Panc1 (cell line): ENCODE data around the gene DYNC2LI1. TPM values are rescaled to one million over a fixed set of nuclear protein-coding genes. Genes with fewer than 3 reads are reported as not detected.

ENCODE experiments used
- ATAC-seq: fragments of 200-7000 bp; cut with Tn5 transposase; 2 replicates; pipeline ENCODE4 v1.9.1; 2020; ENCODE audit warnings: mild to moderate bottlenecking, moderate library complexity
- BruUV-seq: library from RNA; stranded (reverse); fragments of 400-500 nt; replicated peaks from 2 replicates; lab custom pipeline; 2021; lab: Mats Ljungman, UMichigan
- CTCF ChIA-PET: fragments of 300-600 bp; sonication (Branson Sonifier 250); formaldehyde crosslinking; loops from one replicate; lab custom pipeline; 2022; ENCODE audit warnings: antibody characterized with exemption; lab: Charles Lee
- POLR2A ChIA-PET: fragments of 300-600 bp; sonication (Branson Sonifier 250); formaldehyde crosslinking; loops from one replicate; lab custom pipeline; 2022; ENCODE audit warnings: antibody characterized with exemption; lab: Charles Lee
- DNase-seq: peaks from one replicate; pipeline ENCODE4 v3.0.0-alpha.2; 2010; ENCODE audit warnings: low read depth, low spot score
- H3K27ac ChIP-seq: 2 replicates; pipeline ENCODE4 v1.5.1; 2011; ENCODE audit warnings: mild to moderate bottlenecking, low read length, inconsistent platforms
- H3K27me3 ChIP-seq: fragments of 200-500 bp; sonication (Bioruptor generic); 2 replicates; pipeline ENCODE4 v1.6.0; 2014; ENCODE audit warnings: low read length, inconsistent platforms; ENCODE audit not compliant: control insufficient read depth, insufficient read depth
- H3K36me3 ChIP-seq: fragments of 200-500 bp; sonication (Bioruptor generic); 2 replicates; pipeline ENCODE4 v1.5.1; 2014; ENCODE audit warnings: inconsistent platforms, mild to moderate bottlenecking, low read length, moderate library complexity; ENCODE audit not compliant: control insufficient read depth, insufficient read depth
- H3K4me1 ChIP-seq: 2 replicates; pipeline ENCODE4 v1.5.1; 2011; ENCODE audit warnings: inconsistent platforms, mild to moderate bottlenecking, low read length, moderate library complexity; ENCODE audit not compliant: control insufficient read depth, insufficient read depth
- H3K4me3 ChIP-seq, 2 experiments: 2 replicates each; pipeline ENCODE4 v1.5.1; 2011 to 2012; ENCODE audit warnings: low read depth in 2 of 2, low read length in 2 of 2, mild to moderate bottlenecking in 2 of 2, inconsistent platforms in 1 of 2, moderate library complexity in 1 of 2
- H3K9me3 ChIP-seq: fragments of 200-500 bp; sonication (Bioruptor generic); 2 replicates; pipeline ENCODE4 v1.5.1; 2014; ENCODE audit warnings: low read depth, mild to moderate bottlenecking, inconsistent platforms, low read length, moderate library complexity; ENCODE audit not compliant: control insufficient read depth, insufficient read depth
- CTCF ChIP-seq: fragments of 450-650 bp; IDR thresholded peaks from 2 replicates; pipeline ENCODE4 v1.5.1; 2017; ENCODE audit warnings: mild to moderate bottlenecking
- POLR2AphosphoS5 ChIP-seq: IDR thresholded peaks from 2 replicates; pipeline ENCODE4 v1.6.1; 2012; ENCODE audit warnings: mild to moderate bottlenecking, low read depth, low read length, moderate library complexity
- REST ChIP-seq, 2 experiments: IDR thresholded peaks; 2 replicates each; pipeline ENCODE4 v1.6.1; 2011 to 2012; ENCODE audit warnings: low read depth in 2 of 2, control low read depth in 1 of 2, low read length in 1 of 2, mild to moderate bottlenecking in 1 of 2, moderate library complexity in 1 of 2; ENCODE audit not compliant: insufficient read depth in 1 of 2
- SIN3A ChIP-seq: IDR thresholded peaks from 2 replicates; pipeline ENCODE4 v1.6.1; 2012; ENCODE audit warnings: low read depth, mild to moderate bottlenecking, low read length, moderate library complexity, borderline replicate concordance; ENCODE audit not compliant: insufficient read depth
- TCF7L2 ChIP-seq: IDR thresholded peaks from 2 replicates; pipeline ENCODE4 v1.6.1; 2011; ENCODE audit warnings: mild to moderate bottlenecking, low read depth, low read length, inconsistent platforms
- in situ Hi-C: cut with HindIII; loops from 2 replicates; pipeline ENCODE4 v1.10.0; 2016; ENCODE audit warnings: low sequenced_read_pairs, low pct_unique_long_range_greater_than_20kb
- intact Hi-C: fragments of 100-400 bp; cut with micrococcal nuclease; formaldehyde crosslinking; loops from one replicate; pipeline ENCODE4 v1.10.0; 2022; ENCODE audit not compliant: unreplicated experiment
- total RNA-seq: library from RNA; stranded (reverse); gene quantifications from one replicate; pipeline ENCODE4 v1.2.1, GENCODE V29; 2021; ENCODE audit not compliant: unreplicated experiment

DYNC2LI1 gene
- total RNA-seq, 1 experiment from 2014 or later: 8.5 TPM

GRCh38 chr2:43736637-43737036, 37.2 kb upstream of the DYNC2LI1 start:
- CTCF ChIA-PET: no interaction called here
- no peak overlapping the region for H3K4me3 ChIP-seq
- no peak for DNase-seq
- no peak for TF ChIP-seq CTCF
- TF ChIP-seq SIN3A: no peak
- no peak for TF ChIP-seq POLR2AphosphoS5
- no peak for TF ChIP-seq TCF7L2
- no peak for TF ChIP-seq REST (IDR thresholded peaks at IDR 0.05; ENCODE audit: insufficient read depth in 1 of 2, low read depth in 2 of 2, low read length in 1 of 2)
- no peaks in the 10 kb centered on the region for H3K27me3 ChIP-seq
- peaks cover 11% of the 10 kb centered on the region; the same call in 1 of the 2 replicates for H3K4me1 ChIP-seq
- H3K36me3 ChIP-seq: no peaks in the 10 kb centered on the region
- POLR2A ChIA-PET: no interaction called here
- intact Hi-C loops: no loop called here
- H3K27ac ChIP-seq: no peak overlapping the region
- H3K9me3 ChIP-seq: no peaks in the 10 kb centered on the region
- no TSS peak for BruUV-seq
- in situ Hi-C loops: no loop called here
- ATAC-seq: no peak

- in situ Hi-C loops: no loop called here
Observed at GRCh38 chr2:43737097-43737854, 36.6 kb upstream of the DYNC2LI1 start.

More at GRCh38 chr2:43737097-43737854, 36.6 kb upstream of the DYNC2LI1 start:
- intact Hi-C loops: no loop called here
- Histone ChIP-seq H3K9me3 (no peaks in the 10 kb centered on the region), H3K36me3 (no peaks in the 10 kb centered on the region; the same call in 1 of the 2 replicates), H3K27me3 (no peaks in the 10 kb centered on the region), H3K4me1 (peaks cover 11% of the 10 kb centered on the region; the same call in 1 of the 2 replicates), H3K4me3 (no peak overlapping the region), H3K27ac (no peak overlapping the region)
- no TSS peak for BruUV-seq
- DNase-seq: no peak
- ChIA-PET CTCF (no interaction called here), POLR2A (no interaction called here)
- no peak; the same call in 1 of the 2 replicates for ATAC-seq
- TF ChIP-seq REST (IDR thresholded peaks at IDR 0.05; ENCODE audit: insufficient read depth in 1 of 2, low read depth in 2 of 2, low read length in 1 of 2): no peak
- no peak for TF ChIP-seq POLR2AphosphoS5
- TF ChIP-seq SIN3A: no peak
- TF ChIP-seq TCF7L2: no peak
